KMS-11 (cell line): ENCODE results near the gene PBRM1.

Experiments
- H2AFZ ChIP-seq: fragments of 200-600 bp; sonication (generic); 2 replicates; pipeline ENCODE4 v1.6.1; 2016; ENCODE audit warnings: antibody characterized with exemption, mixed run types, low read depth
- H3K27ac ChIP-seq: fragments of 200-600 bp; sonication (generic); 2 replicates; pipeline ENCODE4 v1.6.1; 2016; ENCODE audit warnings: mild to moderate bottlenecking, mixed run types
- H3K27me3 ChIP-seq: fragments of 200-600 bp; sonication (generic); 2 replicates; pipeline ENCODE4 v1.6.1; 2017; ENCODE audit warnings: mild to moderate bottlenecking, low read depth, mixed run types, moderate library complexity; ENCODE audit not compliant: insufficient read depth
- H3K36me3 ChIP-seq: fragments of 200-600 bp; sonication (generic); 2 replicates; pipeline ENCODE4 v1.6.1; 2017; ENCODE audit warnings: mild to moderate bottlenecking, mixed run types; ENCODE audit not compliant: insufficient read depth
- H3K4me1 ChIP-seq: fragments of 200-600 bp; sonication (generic); 2 replicates; pipeline ENCODE4 v1.6.1; 2016; ENCODE audit warnings: mild to moderate bottlenecking, low read depth, mixed run types; ENCODE audit not compliant: poor library complexity, severe bottlenecking
- H3K4me2 ChIP-seq: fragments of 200-600 bp; sonication (generic); 2 replicates; pipeline ENCODE4 v1.7.0; 2016; ENCODE audit warnings: mild to moderate bottlenecking, mixed run types
- H3K4me3 ChIP-seq: fragments of 200-600 bp; sonication (generic); IDR thresholded peaks from 2 replicates; pipeline ENCODE4 v1.6.1; 2017; ENCODE audit warnings: low read depth, low read length, mixed read lengths; ENCODE audit not compliant: insufficient read depth
- H3K79me2 ChIP-seq: fragments of 200-600 bp; sonication (generic); 2 replicates; pipeline ENCODE4 v1.6.1; 2016; ENCODE audit warnings: low read depth, mixed run types; ENCODE audit not compliant: insufficient read depth
- H3K9ac ChIP-seq: fragments of 200-600 bp; sonication (generic); 2 replicates; pipeline ENCODE4 v1.6.1; 2016; ENCODE audit warnings: mild to moderate bottlenecking, mixed run types
- H4K20me1 ChIP-seq: fragments of 200-600 bp; sonication (generic); 2 replicates; pipeline ENCODE4 v1.6.1; 2016; ENCODE audit warnings: mild to moderate bottlenecking, mixed run types; ENCODE audit not compliant: insufficient read depth
- CTCF ChIP-seq: fragments of 200-600 bp; sonication (generic); conservative IDR thresholded peaks from 2 replicates; pipeline ENCODE4 v1.6.1; 2017; ENCODE audit warnings: low read depth, mild to moderate bottlenecking, antibody characterized with exemption, low read length, moderate library complexity, mixed read lengths

Gene PBRM1

GRCh38 chr3:52511509-52511908 lies 174.2 kb downstream of the PBRM1 start:
- H3K9ac ChIP-seq: no peak overlapping the region
- no peaks in the 10 kb centered on the region for H3K4me1 ChIP-seq
- no peak overlapping the region for H3K27ac ChIP-seq
- H3K27me3 ChIP-seq: no peaks in the 10 kb centered on the region
- H3K36me3 ChIP-seq: no peaks in the 10 kb centered on the region
- no peak overlapping the region for H3K4me2 ChIP-seq
- no peaks in the 10 kb centered on the region for H4K20me1 ChIP-seq
- no peak overlapping the region for H3K4me3 ChIP-seq
- no peaks in the 10 kb centered on the region for H3K79me2 ChIP-seq
- no peak overlapping the region for H2AFZ ChIP-seq
- no peak for TF ChIP-seq CTCF

GRCh38 chr3:52509753-52510328 lies 175.9 kb downstream of the PBRM1 start:
- Histone ChIP-seq H3K9ac (no peak overlapping the region), H3K27me3 (no peaks in the 10 kb centered on the region), H3K27ac (no peak overlapping the region), H3K4me3 (no peak overlapping the region), H3K36me3 (no peaks in the 10 kb centered on the region), H4K20me1 (no peaks in the 10 kb centered on the region), H2AFZ (no peak overlapping the region), H3K4me2 (no peak overlapping the region), H3K79me2 (no peaks in the 10 kb centered on the region), H3K4me1 (no peaks in the 10 kb centered on the region)
- no peak for TF ChIP-seq CTCF

GRCh38 chr3:52507359-52507758 lies 178.4 kb downstream of the PBRM1 start:
- H3K27me3 ChIP-seq: no peaks in the 10 kb centered on the region
- no peaks in the 10 kb centered on the region for H3K79me2 ChIP-seq
- H3K4me3 ChIP-seq: no peak overlapping the region
- no peak overlapping the region for H3K9ac ChIP-seq
- no peaks in the 10 kb centered on the region for H3K36me3 ChIP-seq
- H4K20me1 ChIP-seq: no peaks in the 10 kb centered on the region
- no peak overlapping the region for H3K27ac ChIP-seq
- no peak for TF ChIP-seq CTCF
- no peak overlapping the region for H3K4me2 ChIP-seq
- H3K4me1 ChIP-seq: no peaks in the 10 kb centered on the region
- no peak overlapping the region for H2AFZ ChIP-seq

GRCh38 chr3:52506266-52506966 lies 179.3 kb downstream of the PBRM1 start:
- no peaks in the 10 kb centered on the region for H4K20me1 ChIP-seq
- H3K36me3 ChIP-seq: no peaks in the 10 kb centered on the region
- H3K4me2 ChIP-seq: no peak overlapping the region
- H3K27me3 ChIP-seq: no peaks in the 10 kb centered on the region
- no peak overlapping the region for H3K4me3 ChIP-seq
- H3K9ac ChIP-seq: no peak overlapping the region
- no peaks in the 10 kb centered on the region for H3K4me1 ChIP-seq
- H3K27ac ChIP-seq: no peak overlapping the region
- no peaks in the 10 kb centered on the region for H3K79me2 ChIP-seq
- no peak overlapping the region for H2AFZ ChIP-seq
- TF ChIP-seq CTCF: no peak
